Peyer's patch (tissue), 4 donors: Measurements from ENCODE around the gene AQP7. TPM values are rescaled to one million over a fixed set of nuclear protein-coding genes. Genes with fewer than 3 reads are reported as not detected.

Experiments
- DNase-seq, 3 donors: peaks; one replicate each; pipeline ENCODE4 v3.0.0-alpha.2; 2017 to 2019
- H3K27ac ChIP-seq, 4 donors: fragments of 200-600 bp; sonication (generic); one replicate each; pipeline ENCODE4 v1.5.1; 2016 to 2019
- H3K27me3 ChIP-seq, 2 donors: fragments of 200-600 bp; sonication (generic); one replicate each; pipeline ENCODE4 v1.5.1; 2019
- H3K36me3 ChIP-seq, 3 donors: fragments of 200-600 bp; sonication (generic); one replicate each; pipeline ENCODE4 v1.5.1; 2016 to 2019
- H3K4me1 ChIP-seq, 4 donors: fragments of 200-600 bp; sonication (generic); one replicate each; pipeline ENCODE4 v1.5.1; 2016 to 2019
- H3K4me3 ChIP-seq, 4 donors: fragments of 200-600 bp; sonication (generic); 1 replicate in 3 of 4; 2 replicates in 1 of 4; pipeline ENCODE4 v1.5.1; 2016 to 2019; ENCODE audit warnings: mild to moderate bottlenecking in 1 of 4
- H3K9me3 ChIP-seq, 4 donors: fragments of 200-600 bp; sonication (generic); one replicate each; pipeline ENCODE4 v1.5.1; 2016 to 2019; ENCODE audit warnings: mild to moderate bottlenecking in 1 of 4
- POLR2A ChIP-seq, 2 donors: fragments of 450-650 bp; IDR thresholded peaks; one replicate each; pipeline ENCODE4 v1.5.1; 2017; ENCODE audit warnings: antibody characterized with exemption in 2 of 2, mild to moderate bottlenecking in 2 of 2, moderate library complexity in 2 of 2
- total RNA-seq, 4 donors: library from RNA; depleted of rRNA; stranded (reverse); fragments of >200 nt; gene quantifications; one replicate each; pipeline ENCODE4 v1.1.0, GENCODE V29; 2016
- TF ChIP-seq, protein P1 (sequence below), 6 experiments: fragments of 450-650 bp in 4 of 6; fragments of 200-600 bp in 2 of 6; sonication (generic) in 1 of 6; IDR thresholded peaks; one replicate each; pipeline ENCODE4 v1.5.1; 2017 to 2019; ENCODE audit warnings: antibody characterized with exemption in 6 of 6, mild to moderate bottlenecking in 3 of 6, moderate library complexity in 1 of 6

AQP7 gene
- total RNA-seq, 4 donors from 2014 or later, result 5.0 to 119 (median 79.2) TPM

DNA sequence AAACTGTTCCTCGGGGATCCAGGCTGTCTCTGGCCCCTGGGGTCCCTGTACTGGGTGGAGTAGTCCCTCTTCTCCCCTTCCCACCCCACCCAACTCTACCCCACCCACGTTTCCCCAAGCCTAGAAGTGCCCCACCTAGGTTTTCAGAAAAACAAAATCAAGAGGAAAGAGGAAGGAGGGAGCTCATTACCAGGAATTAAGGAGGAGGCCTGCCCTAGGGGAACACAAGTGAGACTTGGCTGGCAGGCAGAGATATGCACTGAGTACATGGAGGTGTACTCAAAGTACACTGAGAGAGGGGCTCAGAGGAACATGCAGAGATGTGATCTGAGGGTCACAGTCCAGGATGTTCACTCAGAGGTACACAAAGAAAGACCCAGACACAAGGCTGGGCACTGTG lies 34.8 kb upstream of the AQP7 start:
- no peaks in the 10 kb centered on the region for H3K27me3 ChIP-seq
- peaks cover 0 to 35% (median 1%) of the 10 kb centered on the region in 4 donors for H3K4me1 ChIP-seq
- TF ChIP-seq, protein P1, sequence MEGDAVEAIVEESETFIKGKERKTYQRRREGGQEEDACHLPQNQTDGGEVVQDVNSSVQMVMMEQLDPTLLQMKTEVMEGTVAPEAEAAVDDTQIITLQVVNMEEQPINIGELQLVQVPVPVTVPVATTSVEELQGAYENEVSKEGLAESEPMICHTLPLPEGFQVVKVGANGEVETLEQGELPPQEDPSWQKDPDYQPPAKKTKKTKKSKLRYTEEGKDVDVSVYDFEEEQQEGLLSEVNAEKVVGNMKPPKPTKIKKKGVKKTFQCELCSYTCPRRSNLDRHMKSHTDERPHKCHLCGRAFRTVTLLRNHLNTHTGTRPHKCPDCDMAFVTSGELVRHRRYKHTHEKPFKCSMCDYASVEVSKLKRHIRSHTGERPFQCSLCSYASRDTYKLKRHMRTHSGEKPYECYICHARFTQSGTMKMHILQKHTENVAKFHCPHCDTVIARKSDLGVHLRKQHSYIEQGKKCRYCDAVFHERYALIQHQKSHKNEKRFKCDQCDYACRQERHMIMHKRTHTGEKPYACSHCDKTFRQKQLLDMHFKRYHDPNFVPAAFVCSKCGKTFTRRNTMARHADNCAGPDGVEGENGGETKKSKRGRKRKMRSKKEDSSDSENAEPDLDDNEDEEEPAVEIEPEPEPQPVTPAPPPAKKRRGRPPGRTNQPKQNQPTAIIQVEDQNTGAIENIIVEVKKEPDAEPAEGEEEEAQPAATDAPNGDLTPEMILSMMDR (IDR thresholded peaks at IDR 0.05), result no peak
- no peak for TF ChIP-seq POLR2A (IDR thresholded peaks at IDR 0.05)
- H3K9me3 ChIP-seq, result no peaks in the 10 kb centered on the region
- DNase-seq, result no peak
- no peak overlapping the region for H3K4me3 ChIP-seq
- peaks cover 0 to 7% (median 0%) of the 10 kb centered on the region in 3 donors for H3K36me3 ChIP-seq
- H3K27ac ChIP-seq, result no peak overlapping the region

DNA sequence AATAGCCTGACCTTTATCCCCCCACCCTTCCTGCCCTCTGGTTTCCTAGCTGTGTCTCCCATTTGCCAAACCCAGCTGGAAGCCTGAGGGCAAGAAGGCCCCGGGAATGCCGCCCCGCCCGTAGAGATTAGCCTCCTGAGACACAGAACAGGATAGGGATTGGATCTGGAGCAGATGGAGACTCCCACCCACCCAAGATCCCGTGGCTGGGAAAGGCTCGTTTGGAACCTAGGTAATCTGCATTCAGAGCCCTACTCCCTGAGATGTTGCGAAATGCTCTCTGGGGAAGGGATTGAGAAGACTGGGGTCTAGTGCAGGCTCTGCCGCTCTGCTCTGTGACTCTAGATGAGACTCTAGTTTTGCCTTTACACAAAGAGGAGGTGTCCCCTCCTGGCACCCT lies 34.1 kb upstream of the AQP7 start:
- no peaks in the 10 kb centered on the region for H3K36me3 ChIP-seq
- no peaks in the 10 kb centered on the region for H3K9me3 ChIP-seq
- H3K27me3 ChIP-seq, result no peaks in the 10 kb centered on the region
- no peak overlapping the region for H3K27ac ChIP-seq
- H3K4me3 ChIP-seq, result no peak overlapping the region
- peaks cover 0 to 35% (median 1%) of the 10 kb centered on the region in 4 donors for H3K4me1 ChIP-seq
- no peak for DNase-seq
- TF ChIP-seq, protein P1 (IDR thresholded peaks at IDR 0.05), result no peak
- TF ChIP-seq POLR2A (IDR thresholded peaks at IDR 0.05), result no peak

DNA sequence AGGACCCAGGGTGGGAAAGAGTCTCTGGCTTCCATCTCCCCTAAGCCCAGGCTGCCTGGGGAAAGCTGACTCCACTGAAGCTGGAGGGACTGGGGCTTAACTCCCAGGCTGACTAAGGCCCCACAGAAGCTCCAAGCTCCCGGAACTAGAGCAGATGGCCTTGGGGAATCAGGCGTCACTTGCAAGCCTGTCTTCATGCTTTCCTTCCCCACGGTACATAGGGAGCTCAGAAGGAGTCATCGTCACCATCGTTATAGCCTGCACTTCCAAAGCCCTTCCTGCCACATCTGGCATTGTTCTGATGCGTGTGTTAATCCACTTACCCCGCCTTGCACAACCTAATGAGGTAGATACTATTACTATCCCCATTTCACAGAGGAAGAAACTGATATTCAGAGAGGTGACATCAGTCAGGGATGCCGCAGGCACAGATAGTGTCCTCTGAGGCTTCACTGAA lies 33.5 kb upstream of the AQP7 start:
- no peak for DNase-seq
- H3K36me3 ChIP-seq, result no peaks in the 10 kb centered on the region
- no peak overlapping the region for H3K4me3 ChIP-seq
- TF ChIP-seq, protein P1 (IDR thresholded peaks at IDR 0.05), result no peak
- TF ChIP-seq POLR2A (IDR thresholded peaks at IDR 0.05), result no peak
- H3K4me1 ChIP-seq, result peaks cover 0 to 35% (median 1%) of the 10 kb centered on the region in 4 donors
- no peaks in the 10 kb centered on the region for H3K9me3 ChIP-seq
- H3K27me3 ChIP-seq, result no peaks in the 10 kb centered on the region
- H3K27ac ChIP-seq, result no peak overlapping the region

DNA sequence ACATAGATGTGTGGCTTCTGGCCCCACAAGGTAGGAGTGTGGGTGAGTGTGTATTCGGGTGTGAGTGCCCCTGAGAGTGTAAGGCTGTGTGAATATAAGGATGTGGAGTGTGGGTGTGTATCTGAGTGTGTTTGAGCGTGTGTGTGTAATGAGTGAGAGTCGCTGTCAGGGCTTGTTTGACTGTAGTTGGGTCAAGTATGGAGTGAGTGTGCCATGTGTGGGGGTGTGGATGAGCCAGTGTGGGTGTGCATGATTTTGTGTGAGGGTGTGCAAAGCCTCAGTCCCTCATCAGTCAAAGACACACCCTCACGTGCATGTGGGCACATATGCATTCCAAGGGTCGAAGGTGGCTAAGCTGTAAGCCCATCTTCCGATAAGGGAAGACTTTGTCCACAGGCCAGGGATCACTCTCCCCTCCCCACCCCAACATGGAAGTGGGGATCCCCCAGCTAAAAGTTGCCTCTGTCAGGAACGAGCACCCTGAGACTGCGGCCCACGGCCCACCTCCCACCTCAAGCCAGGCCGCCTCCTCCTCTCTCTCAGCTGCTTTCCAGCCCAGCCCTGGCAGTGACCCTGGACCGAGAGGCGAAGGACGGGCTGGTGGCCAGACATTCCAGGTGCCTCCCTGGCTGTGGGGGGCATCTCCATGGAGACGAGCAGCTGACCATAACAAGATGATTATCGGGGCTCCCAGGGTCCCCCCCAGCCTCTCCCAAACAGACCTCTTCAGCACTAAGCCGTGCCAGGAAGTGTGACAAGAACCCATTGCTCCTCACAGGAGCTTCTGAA lies 32.1 kb upstream of the AQP7 start:
- no peaks in the 10 kb centered on the region for H3K27me3 ChIP-seq
- H3K4me1 ChIP-seq, result peaks cover 0 to 30% (median 1%) of the 10 kb centered on the region in 4 donors
- H3K27ac ChIP-seq, result peak overlapping the region in 2 of 4 donors; percentile 69 to 70
- no peaks in the 10 kb centered on the region for H3K36me3 ChIP-seq
- no peak overlapping the region for H3K4me3 ChIP-seq
- no peaks in the 10 kb centered on the region for H3K9me3 ChIP-seq
- peak in 2 of 3 donors; percentile 76 to 77 for DNase-seq
- TF ChIP-seq, protein P1 (IDR thresholded peaks at IDR 0.05), result no peak
- TF ChIP-seq POLR2A (IDR thresholded peaks at IDR 0.05), result peak in 1 of 2 donors; percentile 23

DNA sequence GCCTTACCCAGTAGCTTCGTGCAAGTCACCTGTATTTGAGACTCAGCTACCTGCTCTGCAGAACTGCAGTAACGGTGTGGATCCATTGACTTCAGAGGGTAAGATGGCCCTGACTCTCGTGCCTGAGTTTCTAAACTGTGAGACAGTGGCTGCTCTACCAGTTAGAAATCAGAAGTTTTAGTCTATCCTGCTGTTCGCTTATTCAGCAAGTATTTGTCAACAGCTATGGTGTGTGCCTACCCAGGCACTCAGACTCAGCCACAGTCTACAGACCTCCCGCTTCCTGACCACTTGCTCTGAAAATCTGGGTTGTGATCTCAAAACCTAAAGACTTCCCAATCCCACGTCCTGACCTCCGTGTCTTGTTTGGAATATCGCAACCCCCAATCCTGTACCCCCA lies 31.5 kb upstream of the AQP7 start:
- TF ChIP-seq, protein P1 (IDR thresholded peaks at IDR 0.05), result no peak
- no peak for TF ChIP-seq POLR2A (IDR thresholded peaks at IDR 0.05)
- Histone ChIP-seq H3K36me3 (no peaks in the 10 kb centered on the region), H3K27ac (peak overlapping the region in 1 of 4 donors; percentile 59), H3K4me3 (no peak overlapping the region), H3K4me1 (peaks cover 0 to 24% (median under 1%) of the 10 kb centered on the region in 4 donors), H3K27me3 (no peaks in the 10 kb centered on the region), H3K9me3 (no peaks in the 10 kb centered on the region)
- no peak for DNase-seq
